Measurements from ENCODE around the gene NRCAM.

The NRCAM gene

DNA sequence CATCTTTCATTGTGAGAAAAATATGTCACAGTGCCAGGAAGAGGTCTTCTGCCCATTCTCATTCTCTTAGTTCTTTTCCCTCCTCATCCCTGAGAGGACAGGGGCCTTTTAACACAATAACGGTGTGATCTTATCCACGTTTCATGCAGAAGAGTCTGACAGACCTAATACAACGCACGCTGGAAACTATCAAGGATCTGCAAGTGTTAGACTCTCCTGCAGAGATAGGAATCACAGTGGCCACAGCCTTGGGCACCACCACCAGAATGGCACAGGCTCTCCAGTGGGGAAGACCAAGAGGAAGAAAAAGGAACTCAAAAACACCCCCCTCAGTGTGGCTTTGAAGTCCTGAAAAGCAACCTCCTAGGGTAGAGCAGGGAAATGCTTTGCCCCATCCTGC lies 253.5 kb downstream of the NRCAM start:
- peaks cover 0 to 11% of the 10 kb centered on the region in 2 donors for H3K27me3 Mint-ChIP-seq
- DNase-seq (no peak), ATAC-seq (replicated peaks) (no peak)
- no peak overlapping the region for H3K4me3 Mint-ChIP-seq
- no peak overlapping the region for H3K27ac Mint-ChIP-seq
- H3K9me3 Mint-ChIP-seq = no peaks in the 10 kb centered on the region
- no peaks in the 10 kb centered on the region for H3K4me1 Mint-ChIP-seq (ENCODE audit: low read depth in 2 of 2)
- H3K36me3 Mint-ChIP-seq (ENCODE audit: insufficient read depth) = no peaks in the 10 kb centered on the region

DNA sequence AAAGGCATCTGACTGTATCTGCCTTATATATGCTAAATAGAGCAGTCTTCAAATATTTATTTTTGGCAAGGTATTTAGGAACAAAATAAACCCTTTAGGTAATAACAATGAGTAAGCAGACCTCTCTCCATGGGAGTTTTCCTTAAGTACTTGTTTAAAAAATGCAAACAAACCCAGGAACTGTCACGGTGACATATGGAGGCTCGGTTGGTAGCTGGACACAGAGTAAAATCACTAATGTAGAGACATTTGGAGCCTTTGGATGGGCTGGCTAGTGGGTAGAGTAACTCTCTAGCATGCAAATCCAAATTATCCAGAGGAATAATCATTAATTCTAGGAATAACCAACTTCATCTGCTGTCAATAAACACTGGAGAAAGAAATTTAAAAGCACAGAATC lies 254.5 kb downstream of the NRCAM start:
- H3K4me3 Mint-ChIP-seq = no peak overlapping the region
- no peaks in the 10 kb centered on the region for H3K9me3 Mint-ChIP-seq

DNA sequence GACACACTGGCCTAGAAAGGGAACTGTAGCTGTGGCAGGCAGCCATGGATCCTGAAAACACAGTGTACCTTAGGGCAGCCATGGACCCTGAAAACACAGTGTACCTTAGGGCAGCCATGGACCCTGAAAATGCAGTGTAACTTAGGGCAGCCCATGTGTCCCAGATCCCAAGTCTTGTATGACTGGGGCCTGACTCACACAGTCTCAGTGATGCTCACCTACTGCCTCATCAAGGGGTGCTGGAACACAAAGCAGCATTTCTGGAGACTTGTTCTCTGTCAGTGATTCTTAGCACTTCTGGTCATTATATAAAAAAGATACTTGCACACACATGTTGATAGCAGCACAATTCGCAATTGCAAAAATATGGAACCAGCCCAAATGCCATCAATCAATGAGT lies 255.9 kb downstream of the NRCAM start:
- DNase-seq = no peak
- no peaks in the 10 kb centered on the region for H3K27me3 Mint-ChIP-seq
- ATAC-seq (replicated peaks) = no peak
- H3K4me3 Mint-ChIP-seq = no peak overlapping the region
- H3K36me3 Mint-ChIP-seq (ENCODE audit: insufficient read depth) = no peaks in the 10 kb centered on the region
- no peak overlapping the region for H3K27ac Mint-ChIP-seq
- no peaks in the 10 kb centered on the region for H3K4me1 Mint-ChIP-seq (ENCODE audit: low read depth in 2 of 2)
- no peaks in the 10 kb centered on the region for H3K9me3 Mint-ChIP-seq

More for the DNA sequence above, 254.5 kb downstream of the NRCAM start:
- H3K27ac Mint-ChIP-seq = no peak overlapping the region
- H3K27me3 Mint-ChIP-seq = peaks cover 0 to 11% of the 10 kb centered on the region in 2 donors
- DNase-seq = no peak
- no peaks in the 10 kb centered on the region for H3K36me3 Mint-ChIP-seq (ENCODE audit: insufficient read depth)
- ATAC-seq (replicated peaks) = no peak
- H3K4me1 Mint-ChIP-seq (ENCODE audit: low read depth in 2 of 2) = no peaks in the 10 kb centered on the region

GRCh38 chr7:108197371-108198091 lies 258.7 kb downstream of the NRCAM start:
- no peaks in the 10 kb centered on the region for H3K4me1 Mint-ChIP-seq (ENCODE audit: low read depth in 2 of 2)
- no peak overlapping the region for H3K4me3 Mint-ChIP-seq
- H3K27ac Mint-ChIP-seq = no peak overlapping the region
- no peaks in the 10 kb centered on the region for H3K36me3 Mint-ChIP-seq (ENCODE audit: insufficient read depth)
- ATAC-seq (replicated peaks) (no peak), DNase-seq (no peak)
- no peaks in the 10 kb centered on the region for H3K27me3 Mint-ChIP-seq
- no peaks in the 10 kb centered on the region for H3K9me3 Mint-ChIP-seq

GRCh38 chr7:108196004-108196403 lies 260.2 kb downstream of the NRCAM start:
- ATAC-seq (replicated peaks) (no peak), DNase-seq (no peak)
- Mint-ChIP-seq H3K9me3 (no peaks in the 10 kb centered on the region), H3K27ac (no peak overlapping the region), H3K27me3 (no peaks in the 10 kb centered on the region), H3K36me3 (ENCODE audit: insufficient read depth) (no peaks in the 10 kb centered on the region), H3K4me3 (no peak overlapping the region), H3K4me1 (ENCODE audit: low read depth in 2 of 2) (no peaks in the 10 kb centered on the region)

GRCh38 chr7:108193594-108194498 lies 262.4 kb downstream of the NRCAM start:
- no peaks in the 10 kb centered on the region for H3K4me1 Mint-ChIP-seq (ENCODE audit: low read depth in 2 of 2)
- H3K27me3 Mint-ChIP-seq = no peaks in the 10 kb centered on the region
- H3K4me3 Mint-ChIP-seq = no peak overlapping the region
- no peaks in the 10 kb centered on the region for H3K36me3 Mint-ChIP-seq (ENCODE audit: insufficient read depth)
- DNase-seq = no peak
- no peaks in the 10 kb centered on the region for H3K9me3 Mint-ChIP-seq
- no peak overlapping the region for H3K27ac Mint-ChIP-seq
- ATAC-seq (replicated peaks) = no peak

GRCh38 chr7:108190891-108191290 lies 265.3 kb downstream of the NRCAM start:
- DNase-seq (no peak), ATAC-seq (replicated peaks) (no peak)
- Mint-ChIP-seq H3K27me3 (no peaks in the 10 kb centered on the region), H3K4me1 (ENCODE audit: low read depth in 2 of 2) (no peaks in the 10 kb centered on the region), H3K9me3 (no peaks in the 10 kb centered on the region), H3K27ac (no peak overlapping the region), H3K4me3 (no peak overlapping the region), H3K36me3 (ENCODE audit: insufficient read depth) (no peaks in the 10 kb centered on the region)

GRCh38 chr7:108189733-108190388 lies 266.4 kb downstream of the NRCAM start:
- Mint-ChIP-seq H3K4me3 (no peak overlapping the region), H3K27ac (no peak overlapping the region), H3K36me3 (ENCODE audit: insufficient read depth) (no peaks in the 10 kb centered on the region), H3K9me3 (no peaks in the 10 kb centered on the region), H3K27me3 (no peaks in the 10 kb centered on the region), H3K4me1 (ENCODE audit: low read depth in 2 of 2) (no peaks in the 10 kb centered on the region)
- ATAC-seq (replicated peaks) (no peak), DNase-seq (no peak)

DNA sequence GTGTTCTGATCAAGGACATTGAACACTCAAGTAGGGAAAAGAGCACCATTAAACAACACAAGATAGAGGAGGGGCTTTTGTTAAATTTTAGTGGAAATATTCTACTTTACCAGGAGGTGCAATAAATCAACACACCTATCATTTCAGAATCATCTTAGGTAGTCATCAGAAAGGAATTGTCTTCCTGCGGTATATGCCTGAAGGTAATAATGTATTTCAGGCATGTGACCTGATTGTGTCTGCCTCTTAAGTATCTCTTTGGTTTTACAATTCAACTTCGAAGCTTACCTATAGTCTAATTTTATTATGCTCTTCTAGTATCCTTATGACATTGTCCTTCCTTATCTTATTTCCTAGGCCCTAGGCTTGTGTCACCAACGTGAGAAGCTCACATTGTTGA lies 267.5 kb downstream of the NRCAM start:
- no peak overlapping the region for H3K4me3 Mint-ChIP-seq
- H3K9me3 Mint-ChIP-seq = no peaks in the 10 kb centered on the region
- no peaks in the 10 kb centered on the region for H3K27me3 Mint-ChIP-seq
- DNase-seq = no peak
- H3K4me1 Mint-ChIP-seq (ENCODE audit: low read depth in 2 of 2) = no peaks in the 10 kb centered on the region
- no peak for ATAC-seq (replicated peaks)
- H3K36me3 Mint-ChIP-seq (ENCODE audit: insufficient read depth) = no peaks in the 10 kb centered on the region
- no peak overlapping the region for H3K27ac Mint-ChIP-seq

DNA sequence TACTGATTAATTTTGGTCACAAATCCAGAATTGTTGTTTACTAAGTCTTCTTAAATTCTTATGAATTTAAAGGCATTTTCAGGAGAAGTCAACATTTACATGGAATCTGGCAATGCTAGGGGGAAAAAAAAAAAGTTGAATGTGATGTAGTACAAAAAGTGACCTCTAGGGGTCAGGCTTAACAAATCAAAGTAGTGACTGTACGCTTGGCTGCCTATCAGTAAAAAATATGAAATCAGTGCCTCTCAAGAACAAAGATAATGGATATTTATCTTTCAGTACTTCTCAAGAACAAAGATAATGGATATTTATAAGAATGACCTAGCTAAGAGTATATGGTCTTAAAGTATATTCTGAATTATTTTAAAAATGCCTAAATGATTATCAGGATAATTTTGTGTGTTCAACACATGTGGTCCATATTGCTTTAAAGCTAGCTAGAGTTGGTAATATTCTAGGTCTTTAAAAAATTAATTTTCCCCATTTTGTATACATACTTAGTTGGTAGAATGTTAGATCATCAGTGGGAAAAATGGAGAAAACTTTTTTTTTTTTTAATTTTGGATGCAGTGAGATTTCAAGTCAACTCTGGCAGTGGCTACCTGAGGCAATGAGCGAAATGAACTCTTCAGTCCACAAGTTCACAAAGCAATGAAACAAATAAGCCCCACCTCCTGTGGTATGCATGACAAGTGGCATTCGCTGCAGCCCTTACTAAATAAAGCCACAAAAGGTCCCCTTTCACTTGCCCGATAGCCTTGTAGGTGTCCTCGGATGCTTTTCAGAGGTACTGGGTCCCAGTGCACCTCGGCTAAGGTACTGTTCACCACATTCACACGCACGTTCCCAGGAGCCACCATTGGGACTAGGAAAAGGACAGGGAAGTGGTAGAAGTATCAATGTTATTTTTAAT lies 274.9 kb downstream of the NRCAM start:
- Mint-ChIP-seq H3K9me3 (no peaks in the 10 kb centered on the region), H3K36me3 (ENCODE audit: insufficient read depth) (no peaks in the 10 kb centered on the region), H3K27ac (no peak overlapping the region), H3K4me3 (no peak overlapping the region), H3K4me1 (ENCODE audit: low read depth in 2 of 2) (no peaks in the 10 kb centered on the region), H3K27me3 (peaks cover 6 to 7% of the 10 kb centered on the region in 2 donors)
- DNase-seq (peak in 1 of 3 experiments; percentile 6), ATAC-seq (replicated peaks) (peak; percentile 29)

DNA sequence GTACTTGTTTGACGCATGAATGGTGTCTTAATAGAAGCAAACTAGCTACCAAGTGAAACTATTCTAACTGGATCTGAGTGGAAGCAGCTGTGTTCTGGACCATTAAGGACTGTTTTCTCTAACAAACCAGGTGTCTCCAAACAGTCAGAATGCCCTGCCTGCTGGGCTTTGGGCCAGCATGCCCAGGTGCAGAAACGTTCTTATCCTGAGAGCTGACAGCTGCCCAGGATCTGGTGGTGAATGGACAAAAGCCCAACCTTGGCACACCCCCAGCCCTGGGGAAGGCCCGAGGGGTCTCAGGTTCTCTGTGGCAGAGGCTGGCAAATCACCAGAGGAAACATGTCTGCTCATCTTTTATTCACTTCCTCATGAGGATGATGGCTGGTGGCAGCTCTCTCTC lies 277.8 kb downstream of the NRCAM start:
- Mint-ChIP-seq H3K4me3 (no peak overlapping the region), H3K27me3 (peaks cover 6 to 15% of the 10 kb centered on the region in 2 donors)
- no peak for ATAC-seq (replicated peaks)

GRCh38 chr7:108171164-108171563 lies 285.1 kb downstream of the NRCAM start:
- Mint-ChIP-seq H3K9me3 (no peaks in the 10 kb centered on the region), H3K27ac (no peak overlapping the region), H3K4me3 (no peak overlapping the region), H3K27me3 (peaks cover 0 to 13% of the 10 kb centered on the region in 2 donors), H3K4me1 (ENCODE audit: low read depth in 2 of 2) (no peaks in the 10 kb centered on the region), H3K36me3 (ENCODE audit: insufficient read depth) (no peaks in the 10 kb centered on the region)
- DNase-seq (no peak), ATAC-seq (replicated peaks) (no peak)

More for the DNA sequence above, 277.8 kb downstream of the NRCAM start:
- Mint-ChIP-seq H3K9me3 (no peaks in the 10 kb centered on the region), H3K36me3 (ENCODE audit: insufficient read depth) (no peaks in the 10 kb centered on the region), H3K4me1 (ENCODE audit: low read depth in 2 of 2) (no peaks in the 10 kb centered on the region), H3K27ac (no peak overlapping the region)
- no peak for DNase-seq

GRCh38 chr7:108170251-108170650 lies 286.0 kb downstream of the NRCAM start:
- no peak overlapping the region for H3K27ac Mint-ChIP-seq
- ATAC-seq (replicated peaks) (no peak), DNase-seq (no peak)
- no peaks in the 10 kb centered on the region for H3K36me3 Mint-ChIP-seq (ENCODE audit: insufficient read depth)
- no peaks in the 10 kb centered on the region for H3K4me1 Mint-ChIP-seq (ENCODE audit: low read depth in 2 of 2)
- no peak overlapping the region for H3K4me3 Mint-ChIP-seq
- peaks cover 0 to 13% of the 10 kb centered on the region in 2 donors for H3K27me3 Mint-ChIP-seq
- H3K9me3 Mint-ChIP-seq = no peaks in the 10 kb centered on the region
